GM12864 (cell line): Measurements from ENCODE around the gene TBC1D16.

Experiments used
- DNase-seq: peaks from one replicate; pipeline ENCODE4 v3.0.0-alpha.2; 2011; ENCODE audit warnings: low read depth
- H3K4me3 ChIP-seq: 2 replicates; pipeline ENCODE4 v1.5.1; 2011; ENCODE audit warnings: mild to moderate bottlenecking, low read depth, low read length, control low read depth
- CTCF ChIP-seq: IDR thresholded peaks from 2 replicates; pipeline ENCODE4 v1.5.1; 2011; ENCODE audit warnings: low read depth, mild to moderate bottlenecking, moderate library complexity, low read length, control low read depth, inconsistent platforms; ENCODE audit errors: missing control alignments

The TBC1D16 gene

GRCh38 chr17:80030730-80031410 lies 4.8 kb downstream of the TBC1D16 start:
- TF ChIP-seq CTCF = no peak
- DNase-seq = no peak
- H3K4me3 ChIP-seq = no peak overlapping the region

- no peak for DNase-seq
- no peak for TF ChIP-seq CTCF
- no peak overlapping the region for H3K4me3 ChIP-seq
Measured at GRCh38 chr17:80029258-80029974, 6.3 kb downstream of the TBC1D16 start.

GRCh38 chr17:80028030-80028429 lies 7.6 kb downstream of the TBC1D16 start:
- no peak overlapping the region for H3K4me3 ChIP-seq
- no peak for TF ChIP-seq CTCF
- no peak for DNase-seq

GRCh38 chr17:80027043-80027435 lies 8.6 kb downstream of the TBC1D16 start:
- H3K4me3 ChIP-seq = no peak overlapping the region
- no peak for DNase-seq
- TF ChIP-seq CTCF = no peak

DNA sequence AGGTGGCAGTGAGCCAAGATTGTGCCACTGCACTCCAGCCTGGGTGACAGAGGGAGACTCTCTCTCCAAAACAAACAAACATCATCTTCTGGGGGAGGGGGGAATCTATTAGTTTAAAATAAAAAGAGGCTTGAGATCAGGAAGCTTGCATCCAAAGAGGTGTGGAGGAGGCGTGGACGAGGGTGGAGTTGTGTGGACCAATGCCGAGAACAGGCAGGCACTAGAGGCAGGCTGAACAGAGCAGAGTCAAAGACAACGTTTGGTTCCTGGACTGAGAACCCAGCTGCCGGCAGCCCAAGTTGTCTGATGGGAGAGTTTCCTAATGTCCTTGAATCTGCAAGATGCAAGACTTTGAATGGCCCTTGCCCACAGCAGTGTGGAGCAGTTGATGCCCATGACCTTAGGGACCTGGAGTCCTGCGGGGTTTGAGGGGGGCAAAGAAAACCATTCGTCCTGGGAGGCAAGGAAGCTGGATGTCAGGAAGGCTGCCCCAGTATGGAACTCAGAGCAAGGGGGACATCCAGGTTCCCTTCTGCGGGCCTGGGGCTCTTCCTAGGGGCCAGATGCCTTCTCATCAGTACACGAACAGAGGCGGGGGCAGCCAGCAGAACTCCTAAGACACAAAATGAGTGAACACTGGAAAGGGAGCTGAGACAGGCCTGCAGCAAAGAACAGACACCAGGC lies 9.2 kb downstream of the TBC1D16 start:
- no peak for DNase-seq
- H3K4me3 ChIP-seq = no peak overlapping the region
- no peak for TF ChIP-seq CTCF

DNA sequence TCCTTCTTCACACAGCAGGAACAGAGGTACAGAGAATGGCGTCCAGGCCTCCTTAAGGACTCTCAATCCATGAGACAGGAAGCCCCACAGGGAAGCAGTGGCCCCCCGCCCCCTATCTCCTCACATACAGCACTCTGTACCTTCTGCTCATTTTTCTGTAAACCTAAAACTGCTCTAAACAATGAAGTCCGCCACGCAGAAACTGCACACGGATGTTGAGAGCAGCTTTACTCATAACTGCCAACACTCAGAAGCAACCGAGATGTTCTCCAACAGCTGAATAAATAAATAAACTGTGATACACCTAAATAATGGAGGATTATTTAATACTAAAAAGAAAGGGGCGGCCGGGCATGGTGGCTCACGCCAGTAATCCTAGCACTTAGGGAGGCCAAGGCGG lies 9.9 kb downstream of the TBC1D16 start:
- no peak overlapping the region for H3K4me3 ChIP-seq
- TF ChIP-seq CTCF = no peak
- DNase-seq = no peak
